HL-60 (cell line): ENCODE measurements around the gene HS6ST2.

Experiments used
- CTCF ChIP-seq: IDR thresholded peaks from one replicate; pipeline ENCODE4 v1.5.1; 2011; ENCODE audit warnings: low read length, control low read depth, inconsistent platforms; ENCODE audit not compliant: insufficient read depth
- REST ChIP-seq: IDR thresholded peaks from 2 replicates; pipeline ENCODE4 v1.6.1; 2012; ENCODE audit warnings: low read depth; ENCODE audit not compliant: insufficient replicate concordance

GRCh38 chrX:132614297-132614696 is 344.1 kb downstream of the HS6ST2 start:
- TF ChIP-seq CTCF = no peak
- no peak for TF ChIP-seq REST
